Measurements from ENCODE around the gene IRGC.
"Not testable (repeated sequence)": the region's sequence is repeated elsewhere in the genome, so short reads cannot be mapped to it uniquely, and the experiment has no call there.

IRGC gene

GRCh38 chr19:43755256-43755801, 39.5 kb downstream of the IRGC start:
- DNase-seq = peak; percentile 95

GRCh38 chr19:43759515-43759914, 43.6 kb downstream of the IRGC start:
- no peak for DNase-seq

GRCh38 chr19:43760941-43761340, 45.1 kb downstream of the IRGC start:
- no peak for DNase-seq

- DNase-seq = no peak
Measured at GRCh38 chr19:43762814-43763213, 46.9 kb downstream of the IRGC start.

- no peak for DNase-seq
Measured at GRCh38 chr19:43763473-43763939, 47.6 kb downstream of the IRGC start.

GRCh38 chr19:43764684-43765083, 48.8 kb downstream of the IRGC start:
- not testable (repeated sequence) for DNase-seq

GRCh38 chr19:43765109-43765876, 49.4 kb downstream of the IRGC start:
- no peak for DNase-seq

- DNase-seq = no peak
Measured at GRCh38 chr19:43766755-43767043, 50.8 kb downstream of the IRGC start.

GRCh38 chr19:43767316-43767715, 51.4 kb downstream of the IRGC start:
- DNase-seq = no peak

- DNase-seq = no peak
Measured at GRCh38 chr19:43767818-43768217, 51.9 kb downstream of the IRGC start.

- peak; percentile 67 for DNase-seq
Measured at GRCh38 chr19:43768273-43769050, 52.6 kb downstream of the IRGC start.

- no peak for DNase-seq
Measured at GRCh38 chr19:43769256-43769655, 53.4 kb downstream of the IRGC start.
